Fibroblast of lung (primary cell): ENCODE measurements around the gene CALML6. TPM values are rescaled to one million over a fixed set of nuclear protein-coding genes. Genes with fewer than 3 reads are reported as not detected.
"Not testable (repeated sequence)": the region's sequence is repeated elsewhere in the genome, so short reads cannot be mapped to it uniquely, and the experiment has no call there.

ENCODE experiments used
- DNase-seq, 2 donors: peaks; one replicate each; pipeline versions ENCODE4 v3.0.0 to v3.0.0-alpha.2; 2010; ENCODE audit warnings: low read depth in 2 of 2
- H2AFZ ChIP-seq: 2 replicates; pipeline ENCODE4 v1.5.1; 2012; ENCODE audit warnings: low read length, control low read depth, inconsistent platforms
- H3K27ac ChIP-seq: 2 replicates; pipeline ENCODE4 v1.5.1; 2011; ENCODE audit warnings: low read length, control low read depth; ENCODE audit not compliant: insufficient read depth
- H3K27me3 ChIP-seq: 2 replicates; pipeline ENCODE4 v1.5.1; 2011; ENCODE audit warnings: mild to moderate bottlenecking, low read length; ENCODE audit not compliant: control insufficient read depth, insufficient read depth
- H3K36me3 ChIP-seq: 2 replicates; pipeline ENCODE4 v1.5.1; 2011; ENCODE audit warnings: low read length; ENCODE audit not compliant: control insufficient read depth, insufficient read depth
- H3K4me1 ChIP-seq: 2 replicates; pipeline ENCODE4 v1.5.1; 2011; ENCODE audit warnings: low read length; ENCODE audit not compliant: control insufficient read depth, insufficient read depth; ENCODE audit errors: extremely low read depth
- H3K4me2 ChIP-seq: 2 replicates; pipeline ENCODE4 v1.5.1; 2011; ENCODE audit warnings: low read length, control low read depth; ENCODE audit not compliant: insufficient read depth; ENCODE audit errors: extremely low read depth
- H3K4me3 ChIP-seq, 4 experiments: fragments of 200-600 bp in 1 of 4; sonication (generic) in 1 of 4; replicated peaks in 1 of 4; 2 replicates each; pipeline ENCODE4 v1.5.1; 2011 to 2016; ENCODE audit warnings: low read length in 4 of 4, low read depth in 3 of 4, mild to moderate bottlenecking in 3 of 4, control low read depth in 2 of 4, inconsistent platforms in 1 of 4, mixed read lengths in 1 of 4; ENCODE audit not compliant: insufficient read depth in 1 of 4; ENCODE audit errors: control extremely low read depth in 1 of 4
- H3K79me2 ChIP-seq: 2 replicates; pipeline ENCODE4 v1.5.1; 2012; ENCODE audit warnings: mild to moderate bottlenecking, low read length, inconsistent platforms; ENCODE audit not compliant: control insufficient read depth, insufficient read depth
- H3K9ac ChIP-seq: 2 replicates; pipeline ENCODE4 v1.5.1; 2011; ENCODE audit warnings: mild to moderate bottlenecking, low read length, control low read depth; ENCODE audit not compliant: insufficient read depth
- H3K9me3 ChIP-seq: 2 replicates; pipeline ENCODE4 v1.5.1; 2012; ENCODE audit warnings: low read depth, low read length; ENCODE audit not compliant: control insufficient read depth, insufficient read depth
- H4K20me1 ChIP-seq: 2 replicates; pipeline ENCODE4 v1.5.1; 2011; ENCODE audit warnings: low read length; ENCODE audit not compliant: control insufficient read depth, insufficient read depth; ENCODE audit errors: extremely low read depth
- CTCF ChIP-seq, 2 donors: IDR thresholded peaks in 1 of 2; conservative IDR thresholded peaks in 1 of 2; 1 replicate in 1 of 2; 2 replicates in 1 of 2; pipeline ENCODE4 v1.5.1; 2011 to 2012; ENCODE audit warnings: low read length in 2 of 2, control low read depth in 1 of 2, inconsistent platforms in 1 of 2, low read depth in 1 of 2, mild to moderate bottlenecking in 1 of 2
- EZH2 ChIP-seq: IDR thresholded peaks from 2 replicates; pipeline ENCODE4 v1.5.1; 2012; ENCODE audit warnings: low read length, control low read depth, mild to moderate bottlenecking; ENCODE audit errors: missing control alignments
- polyA plus RNA-seq, 2 donors: library from polyadenylated mRNA; depleted of rRNA in 1 of 2; stranded (reverse) in 1 of 2; unstranded in 1 of 2; fragments of >200 nt; gene quantifications; 2 replicates each; pipeline ENCODE4 v1.2.1, GENCODE V29; 2011 to 2012; ENCODE audit warnings: missing spikeins in 1 of 2
- total RNA-seq: library from RNA; depleted of rRNA; stranded (reverse); fragments of >200 nt; gene quantifications from 2 replicates; pipeline ENCODE4 v1.2.1, GENCODE V29; 2014

Gene CALML6
- total and polyA plus RNA-seq, 2 donors (not counting 1 experiment from before 2014, with no cell fraction given) = 0.09 to 0.17 TPM

GRCh38 chr1:1883092-1883873 lies 31.8 kb upstream of the CALML6 start:
- peaks cover 9% of the 10 kb centered on the region for H4K20me1 ChIP-seq
- TF ChIP-seq CTCF (conservative IDR thresholded peaks at IDR 0.05 in 1 of 2, IDR thresholded peaks at IDR 0.05 in 1 of 2; ENCODE audit: low read depth in 1 of 2, low read length in 2 of 2) = no peak
- TF ChIP-seq EZH2 = no peak
- H2AFZ ChIP-seq = no peak overlapping the region
- H3K36me3 ChIP-seq = peaks cover under 1% of the 10 kb centered on the region
- no peaks in the 10 kb centered on the region for H3K27me3 ChIP-seq
- H3K27ac ChIP-seq = peak overlapping the region; percentile 65
- peaks cover 96% of the 10 kb centered on the region for H3K79me2 ChIP-seq
- no peaks in the 10 kb centered on the region for H3K9me3 ChIP-seq
- H3K4me1 ChIP-seq = peaks cover 9% of the 10 kb centered on the region
- no peak overlapping the region for H3K4me3 ChIP-seq
- H3K4me2 ChIP-seq = peak overlapping the region; percentile 25
- peak in 1 of 2 donors; percentile 41 for DNase-seq
- H3K9ac ChIP-seq = no peak overlapping the region

- not testable (repeated sequence) for H4K20me1 ChIP-seq, H3K4me2 ChIP-seq, H2AFZ ChIP-seq, H3K36me3 ChIP-seq, H3K4me3 ChIP-seq, H3K9me3 ChIP-seq, DNase-seq, H3K27ac ChIP-seq, H3K9ac ChIP-seq, H3K27me3 ChIP-seq
- H3K4me1 ChIP-seq = peaks cover 11% of the 10 kb centered on the region
- H3K79me2 ChIP-seq = peaks cover 96% of the 10 kb centered on the region
These were observed 31.2 kb upstream of the CALML6 start for GRCh38 chr1:1883890-1884289.

GRCh38 chr1:1889090-1889750 lies 25.8 kb upstream of the CALML6 start:
- H4K20me1 ChIP-seq = peaks cover 9% of the 10 kb centered on the region
- peaks cover 64% of the 10 kb centered on the region for H3K79me2 ChIP-seq
- peak in 1 of 2 donors; percentile 33 for DNase-seq
- TF ChIP-seq EZH2 = no peak
- no peak for TF ChIP-seq CTCF (conservative IDR thresholded peaks at IDR 0.05 in 1 of 2, IDR thresholded peaks at IDR 0.05 in 1 of 2; ENCODE audit: low read depth in 1 of 2, low read length in 2 of 2)
- peaks cover 2% of the 10 kb centered on the region for H3K36me3 ChIP-seq
- H3K4me2 ChIP-seq = peak overlapping the region; percentile 81
- peak overlapping the region; percentile 93 for H3K27ac ChIP-seq
- peaks cover 11% of the 10 kb centered on the region for H3K4me1 ChIP-seq
- H3K4me3 ChIP-seq = peak overlapping the region; percentile 67 to 91 (median 80)
- H3K27me3 ChIP-seq = peaks cover 2% of the 10 kb centered on the region
- H2AFZ ChIP-seq = no peak overlapping the region
- peak overlapping the region; percentile 93 for H3K9ac ChIP-seq
- H3K9me3 ChIP-seq = no peaks in the 10 kb centered on the region
